ENCODE data around the gene LRRC4C.

LRRC4C gene

DNA sequence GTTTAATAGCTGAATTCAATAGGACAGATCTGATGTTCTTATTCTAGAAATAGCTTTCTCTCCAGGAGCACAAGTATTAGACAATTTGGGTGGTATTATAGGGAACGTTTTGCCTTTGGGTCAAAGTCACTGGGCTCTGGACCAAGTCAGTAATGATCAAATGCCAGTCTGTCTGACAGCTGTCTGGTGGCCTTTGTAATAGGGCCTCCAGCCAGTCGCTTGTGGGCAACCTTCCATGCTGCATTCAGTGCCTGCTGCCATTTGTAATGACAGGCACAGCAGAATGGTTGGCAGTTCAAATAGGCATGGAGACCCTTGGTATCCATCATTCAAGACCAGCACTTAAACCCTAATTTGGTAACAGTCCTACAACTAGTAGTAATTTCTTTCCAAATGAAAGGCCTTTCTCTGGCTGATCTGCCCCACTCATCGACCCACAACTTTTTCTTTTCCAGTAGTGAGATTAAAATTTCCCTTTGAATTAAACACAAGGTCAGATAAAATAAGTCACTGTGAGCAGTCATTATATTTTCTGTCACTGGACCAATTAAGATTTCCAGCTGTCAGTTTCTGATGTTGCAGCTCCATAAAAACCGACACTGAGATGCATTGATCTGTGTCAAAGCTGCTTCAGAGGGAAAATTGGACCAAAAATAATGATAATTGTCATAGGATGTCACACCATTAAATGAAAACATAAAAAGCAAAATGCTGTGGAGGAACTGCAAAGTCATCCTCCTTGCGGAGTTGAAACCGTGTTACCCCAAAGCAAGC is 1038.1 kb downstream of the LRRC4C start:
- DNase-seq: no peak

- no peak for DNase-seq
Measured at GRCh38 chr11:40417627-40418026, 1041.8 kb downstream of the LRRC4C start.

- no peak for DNase-seq
Measured at GRCh38 chr11:40407355-40407754, 1052.1 kb downstream of the LRRC4C start.

GRCh38 chr11:40405614-40406013 is 1053.8 kb downstream of the LRRC4C start:
- no peak for DNase-seq

DNA sequence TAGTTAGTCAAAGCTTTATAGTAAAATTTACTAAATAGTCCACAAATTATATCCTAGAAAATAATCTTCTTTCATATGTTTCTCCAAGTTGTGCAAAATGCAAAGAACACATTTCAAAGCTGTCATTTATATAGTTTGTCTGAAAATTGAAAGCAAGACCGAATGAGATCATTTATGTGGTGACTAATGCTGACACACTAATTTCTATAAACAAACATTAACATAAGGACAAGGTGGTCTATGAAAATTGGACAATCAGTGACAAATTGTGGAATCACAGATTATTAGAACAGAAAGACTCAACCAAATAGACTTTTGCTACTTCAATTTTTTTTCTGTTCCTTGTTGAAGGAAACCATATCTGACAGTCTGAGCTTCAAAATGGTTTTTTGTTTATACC is 1056.1 kb downstream of the LRRC4C start:
- DNase-seq: no peak

DNA sequence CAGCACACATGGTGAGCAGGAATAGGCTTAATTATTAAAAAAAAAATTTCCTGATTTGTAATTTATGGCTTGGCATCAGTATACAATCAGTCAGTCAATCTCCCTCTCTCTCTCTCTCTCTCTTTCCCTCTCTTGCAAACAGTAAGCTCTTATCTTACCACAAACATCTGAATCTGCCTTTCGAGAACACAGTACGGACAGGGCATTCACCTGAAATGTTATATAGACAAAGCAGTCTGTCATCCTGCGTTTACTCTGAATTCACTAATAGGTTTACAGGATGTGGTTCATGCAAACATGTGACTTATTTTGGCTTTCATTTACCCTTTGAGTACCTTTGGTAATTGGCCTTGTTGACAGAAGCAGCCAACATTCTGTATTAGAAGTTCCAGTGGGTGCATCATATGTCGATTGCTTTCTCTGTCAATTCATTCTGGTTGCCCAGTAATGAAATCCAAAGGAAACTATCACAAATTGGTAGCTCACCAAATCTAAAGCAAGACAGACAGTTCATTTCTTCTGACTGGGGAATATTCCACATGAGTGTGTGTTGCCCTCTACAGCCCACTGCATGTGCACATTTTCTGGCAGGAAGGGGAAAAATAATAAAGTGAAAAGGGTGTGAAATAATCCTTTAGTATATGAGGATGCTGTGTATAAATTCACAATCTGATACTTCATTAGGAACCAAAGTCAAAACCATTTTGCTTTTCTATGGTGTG is 1058.2 kb downstream of the LRRC4C start:
- DNase-seq: no peak

DNA sequence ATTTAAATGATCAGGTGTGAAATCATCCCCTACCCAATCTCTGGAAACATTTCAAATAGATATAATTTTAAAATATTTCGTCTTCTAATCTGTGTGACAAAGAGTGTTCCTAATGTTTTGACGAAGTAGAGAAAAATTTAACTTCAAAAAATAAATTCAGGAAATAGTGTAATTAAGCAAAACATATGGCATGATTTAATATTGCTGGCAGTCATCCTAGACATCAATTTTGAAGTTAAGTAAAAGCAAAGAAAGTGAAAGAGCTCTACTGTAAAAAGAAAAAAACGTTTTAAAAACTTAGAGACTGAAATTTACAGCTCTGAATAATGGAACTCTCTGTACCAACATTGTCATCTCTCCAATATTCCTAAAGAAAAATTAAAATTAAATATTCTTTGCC is 1062.3 kb downstream of the LRRC4C start:
- DNase-seq: no peak

GRCh38 chr11:40393511-40393910 is 1065.9 kb downstream of the LRRC4C start:
- DNase-seq: no peak

GRCh38 chr11:40391679-40392078 is 1067.8 kb downstream of the LRRC4C start:
- no peak for DNase-seq

GRCh38 chr11:40388097-40388818 is 1071.2 kb downstream of the LRRC4C start:
- DNase-seq: no peak

DNA sequence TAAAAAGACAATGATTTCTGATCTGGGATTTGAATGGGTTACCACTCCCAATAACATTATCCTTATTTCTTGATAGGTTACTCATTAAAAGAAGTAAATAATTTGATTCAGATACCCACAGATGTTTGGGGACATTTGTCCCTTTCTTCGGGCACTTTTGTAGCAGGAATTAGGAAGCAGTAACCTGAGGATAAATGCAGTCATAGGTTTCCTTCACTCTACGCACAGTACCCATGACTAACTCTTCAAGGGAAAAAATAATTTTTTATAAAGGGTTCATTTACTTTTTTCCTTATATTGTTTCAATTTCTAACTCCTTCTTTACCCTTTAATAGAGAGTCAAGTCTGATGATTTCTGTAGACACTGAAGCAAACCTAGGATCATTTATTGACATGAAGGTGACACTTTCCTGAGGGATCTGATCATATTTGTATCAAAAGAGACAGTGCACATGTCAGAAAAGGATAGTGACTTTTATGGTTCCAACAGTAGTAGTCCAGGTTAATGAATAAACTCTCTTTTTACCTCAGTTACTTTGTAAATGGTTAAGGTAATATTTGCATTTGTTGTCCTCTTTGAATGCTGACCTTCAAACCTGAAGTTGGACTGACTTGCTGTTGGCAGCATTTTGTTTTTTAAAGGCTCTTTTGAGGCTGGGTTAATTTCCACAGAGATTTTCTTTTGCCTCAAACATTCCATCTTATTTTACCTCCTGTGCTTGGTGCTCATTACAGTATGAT is 1072.0 kb downstream of the LRRC4C start:
- no peak for DNase-seq

DNA sequence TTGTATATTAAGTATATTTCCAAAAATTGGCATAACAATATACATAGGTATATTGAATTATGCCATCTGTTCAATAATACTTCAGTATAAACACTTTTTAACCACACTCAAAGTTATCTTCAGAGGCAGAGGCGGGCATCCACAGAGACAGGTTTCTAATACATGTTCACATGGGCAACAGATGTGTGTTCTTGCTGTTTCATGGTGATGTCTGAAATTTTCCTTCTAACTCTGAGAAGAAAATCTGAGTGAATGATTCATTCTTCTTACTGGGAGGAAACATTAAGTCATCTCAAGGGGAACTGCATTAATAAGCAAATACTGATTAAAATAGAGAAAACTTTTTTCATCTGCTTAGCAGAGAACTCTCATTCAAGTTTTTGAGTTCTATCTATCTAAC is 1074.5 kb downstream of the LRRC4C start:
- no peak for DNase-seq

DNA sequence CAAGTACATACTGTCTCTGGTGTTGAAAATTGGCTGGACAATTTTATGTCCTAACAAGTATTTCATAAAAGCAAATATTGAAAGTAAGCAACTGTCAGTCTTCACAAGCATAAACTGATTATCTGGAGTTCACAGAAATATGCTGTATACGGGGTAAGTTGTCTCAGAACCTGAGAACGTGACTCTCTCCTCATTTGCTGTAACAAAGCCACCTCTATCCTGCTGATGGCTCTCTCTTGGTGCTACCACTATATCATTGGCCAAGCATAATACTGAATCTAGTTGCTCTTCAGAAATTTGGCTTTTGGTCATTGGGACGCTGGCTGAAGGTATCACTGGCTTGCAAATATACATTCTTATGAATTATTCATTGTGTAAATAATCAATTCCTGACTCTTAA is 1078.0 kb downstream of the LRRC4C start:
- no peak for DNase-seq

DNA sequence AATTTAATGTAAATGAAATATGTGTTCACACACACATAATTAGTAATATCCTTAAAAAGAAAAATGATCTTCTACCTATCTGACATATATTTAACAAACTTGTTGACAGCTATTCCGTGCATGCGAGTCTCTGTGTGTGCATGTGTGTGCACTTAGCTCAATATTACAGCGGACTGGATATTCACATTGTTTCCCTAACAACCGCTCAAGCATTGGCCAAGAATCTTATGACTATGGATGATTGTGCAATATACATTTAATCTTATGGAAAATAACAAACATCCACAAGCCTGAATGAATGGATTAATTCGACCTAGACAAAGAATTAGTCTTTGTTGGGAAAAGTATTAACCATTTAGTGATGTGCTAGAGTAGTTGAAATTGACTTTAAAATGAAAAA is 1078.6 kb downstream of the LRRC4C start:
- no peak for DNase-seq

DNA sequence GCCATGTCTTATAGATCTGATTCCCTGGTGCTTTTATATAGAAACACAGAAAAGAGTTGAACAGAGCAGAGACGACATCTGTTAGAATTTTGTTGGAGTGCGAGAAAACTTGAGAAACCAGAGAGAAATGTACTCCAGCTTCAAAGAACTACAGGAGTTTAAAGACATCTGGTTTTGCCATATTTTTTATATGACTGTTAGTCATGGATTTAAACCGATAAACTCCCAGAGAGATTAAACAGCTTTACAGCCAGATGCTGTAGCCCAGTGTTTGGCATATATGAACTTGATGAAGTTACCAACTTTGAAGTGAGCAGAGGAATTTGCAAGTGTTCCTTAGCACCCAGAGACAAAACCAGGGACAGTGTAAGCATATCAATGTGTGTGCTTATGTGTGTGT is 1083.1 kb downstream of the LRRC4C start:
- DNase-seq: no peak

DNA sequence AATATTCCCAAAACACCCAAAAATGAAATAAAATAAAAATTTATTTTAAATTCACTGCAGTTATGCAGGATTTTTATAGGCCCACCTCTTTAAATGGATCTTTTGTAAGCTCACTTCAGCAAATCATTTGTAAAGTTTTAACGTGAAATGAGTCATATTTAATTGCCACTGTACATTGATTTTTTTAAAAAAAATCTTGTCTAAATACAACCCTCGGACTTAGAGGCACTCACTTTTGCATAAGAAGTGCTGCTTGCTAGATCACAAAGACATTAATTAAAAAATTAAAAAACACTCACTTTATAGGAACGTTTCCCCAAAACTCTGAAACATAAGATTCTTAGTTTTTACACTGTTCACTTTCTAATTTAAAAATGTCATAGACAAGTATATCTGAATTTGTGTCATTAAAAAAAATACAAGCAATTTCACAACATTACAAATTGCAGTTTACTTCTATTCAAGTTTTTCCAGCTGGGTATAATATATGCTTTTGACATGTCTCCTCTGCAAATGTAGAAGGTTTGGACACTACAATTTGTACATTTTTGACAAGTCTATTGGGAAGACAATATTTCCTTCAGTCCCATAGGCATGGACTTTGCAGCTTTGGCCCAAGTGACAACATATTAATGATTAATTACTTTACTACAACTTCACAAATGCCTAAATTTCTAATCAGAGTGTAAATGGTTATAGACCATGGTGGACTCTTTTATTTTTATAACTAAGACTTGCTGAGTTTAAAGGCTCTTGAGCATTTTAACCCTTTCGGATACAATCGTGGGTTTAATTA is 1088.4 kb downstream of the LRRC4C start:
- DNase-seq: no peak

DNA sequence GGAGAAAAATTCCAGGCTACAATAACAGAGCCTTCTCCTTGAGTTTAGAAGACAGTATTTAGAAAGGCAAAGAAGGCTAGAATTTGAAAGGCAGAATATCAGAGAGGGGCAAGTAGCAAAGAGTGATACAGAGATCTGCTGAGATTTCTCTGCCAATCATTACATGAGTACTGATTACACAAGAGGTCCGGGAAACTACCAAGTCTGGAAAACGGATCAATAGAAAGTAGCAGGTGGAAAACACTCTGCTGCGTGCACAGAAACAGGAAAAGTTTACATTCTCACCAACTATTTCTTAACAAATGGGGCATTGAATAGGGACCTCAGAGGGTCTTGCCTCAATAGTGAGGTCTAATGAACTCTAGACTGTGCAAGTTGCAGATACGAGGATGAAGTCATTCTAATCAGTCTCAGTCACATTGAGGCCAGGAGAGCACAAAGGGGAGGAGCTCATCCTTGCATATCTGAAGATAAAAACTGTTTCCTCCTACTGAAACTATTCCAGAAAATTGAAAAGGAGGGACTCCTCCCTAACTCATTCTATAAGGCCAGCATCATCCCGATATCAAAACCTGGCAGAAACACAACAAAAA is 1099.2 kb downstream of the LRRC4C start:
- no peak for DNase-seq

DNA sequence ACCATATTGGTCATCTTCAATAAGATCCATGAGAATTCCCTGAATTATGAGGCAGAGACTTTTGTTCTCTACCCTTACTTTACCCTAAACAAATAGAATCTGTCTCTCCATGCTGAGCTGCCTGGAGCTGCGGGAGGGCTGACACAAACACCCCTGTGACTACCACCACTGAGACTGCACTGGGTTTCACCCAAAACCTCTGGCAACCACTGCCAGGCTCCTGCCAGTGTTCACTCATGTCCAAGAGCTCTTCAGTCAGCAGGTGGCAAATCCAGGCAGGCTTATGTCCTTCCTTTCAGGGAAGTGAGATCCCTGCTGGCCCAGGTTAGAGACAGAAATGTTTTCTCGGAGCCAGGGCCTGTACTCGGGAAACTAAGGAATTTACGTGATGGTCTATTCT is 1105.3 kb downstream of the LRRC4C start:
- DNase-seq: no peak

- no peak for DNase-seq
Measured at GRCh38 chr11:40340911-40341310, 1118.5 kb downstream of the LRRC4C start.

DNA sequence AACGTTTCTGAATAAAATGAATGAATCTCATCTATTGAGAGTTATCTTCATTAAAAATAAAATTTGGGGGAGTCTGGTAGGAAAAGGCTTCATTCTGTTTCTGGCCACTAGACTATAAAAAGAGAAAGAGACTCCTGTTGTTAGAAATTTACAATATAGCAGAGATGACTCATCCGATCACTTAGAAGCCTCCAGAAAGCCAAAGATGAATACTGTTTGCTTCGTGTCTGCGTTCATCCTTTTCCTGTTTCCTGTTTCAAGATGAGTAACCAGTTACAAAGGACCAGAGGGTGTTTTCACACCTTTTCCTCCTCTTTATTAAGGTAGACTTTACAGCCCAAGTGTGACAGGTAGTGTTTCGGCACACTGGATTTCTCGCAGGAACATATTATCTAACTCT is 1120.7 kb downstream of the LRRC4C start:
- no peak for DNase-seq

GRCh38 chr11:40338062-40338461 is 1121.4 kb downstream of the LRRC4C start:
- DNase-seq: no peak

DNA sequence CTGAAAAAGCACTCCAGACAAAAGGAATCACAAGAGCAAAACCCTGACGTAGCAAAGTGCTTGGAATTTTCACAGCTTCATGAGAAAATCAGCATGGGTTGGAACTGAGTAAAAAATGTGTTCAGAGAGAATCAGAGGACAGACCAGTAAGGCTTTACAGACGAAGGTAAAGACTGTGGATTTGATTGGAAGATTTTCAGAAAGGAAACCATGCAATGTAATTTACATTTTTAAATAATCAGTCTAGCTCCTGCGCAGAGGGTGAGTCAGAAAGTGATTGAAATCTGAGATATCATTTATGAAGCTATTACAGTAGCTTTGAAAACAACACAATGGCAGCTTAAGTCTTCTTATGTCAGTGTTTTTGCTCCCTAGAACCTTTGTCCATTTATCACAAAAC is 1122.3 kb downstream of the LRRC4C start:
- no peak for DNase-seq
